Ovary (tissue), 9 donors: ENCODE results near the gene MBD5. TPM values are rescaled to one million over a fixed set of nuclear protein-coding genes. Genes with fewer than 3 reads are reported as not detected.
A peak's percentile ranks its signal among the peaks of the same experiment; 100 is the strongest.

Source experiments
- DNase-seq, 5 donors: peaks; one replicate each; pipeline ENCODE4 v3.0.0-alpha.2; 2019 to 2020
- H3K27ac ChIP-seq, 2 donors: fragments of 200-600 bp; one replicate each; pipeline versions ENCODE4 v1.5.1 to v1.8.0; 2019 to 2022
- H3K27me3 ChIP-seq: fragments of 200-600 bp; one replicate; pipeline ENCODE4 v1.8.0; 2022
- H3K36me3 ChIP-seq: fragments of 200-600 bp; sonication (generic); one replicate; pipeline ENCODE4 v1.5.1; 2019
- H3K4me1 ChIP-seq: one replicate; pipeline ENCODE4 v1.8.1; 2013; ENCODE audit warnings: mild to moderate bottlenecking, moderate library complexity; ENCODE audit not compliant: insufficient read depth
- H3K4me3 ChIP-seq: fragments of 200-600 bp; sonication (generic); one replicate; pipeline ENCODE4 v1.5.1; 2017
- H3K9me3 ChIP-seq, 2 donors: fragments of 200-600 bp in 1 of 2; sonication (generic) in 1 of 2; one replicate each; pipeline versions ENCODE4 v1.5.1 to v1.8.1; 2013 to 2019; ENCODE audit warnings: mild to moderate bottlenecking in 1 of 2, moderate library complexity in 1 of 2
- CTCF ChIP-seq, 3 donors: fragments of 450-650 bp in 2 of 3; fragments of 200-600 bp in 1 of 3; IDR thresholded peaks; one replicate each; pipeline versions ENCODE4 v1.5.1 to v1.8.0; 2016 to 2022; ENCODE audit warnings: antibody characterized with exemption in 3 of 3, mild to moderate bottlenecking in 1 of 3
- EP300 ChIP-seq: sonication (generic); formaldehyde crosslinking; IDR thresholded peaks from one replicate; pipeline ENCODE4 v1.6.1; 2017; ENCODE audit warnings: antibody characterized with exemption
- POLR2A ChIP-seq: fragments of 450-650 bp; IDR thresholded peaks from one replicate; pipeline ENCODE4 v1.6.1; 2017; ENCODE audit warnings: antibody characterized with exemption, mild to moderate bottlenecking, moderate library complexity
- WGBS, 3 donors: extraction: QIAGEN DNeasy Blood & Tissue Kit in 1 of 3; methylation state at CpG; one replicate each; pipeline versions ENCODE4 v1.1.5 to v1.1.7; 2013 to 2017; 5-methylcytosine and 5-hydroxymethylcytosine counted together
- intact Hi-C, 4 donors: fragments of 100-400 bp; cut with DNase I; formaldehyde crosslinking; loops; one replicate each; pipeline versions ENCODE4 v1.11.0 to v1.15.1; 2022 to 2023
- polyA plus RNA-seq, 2 donors: library from polyadenylated mRNA; stranded (reverse); fragments of 200-250 nt in 1 of 2; fragments of 350-450 nt in 1 of 2; fragmentation: Illumina TruSeq in 1 of 2; extraction: RNeasy Lipid Tissue Mini Kit (QIAGEN cat#74804) in 1 of 2; gene quantifications; one replicate each; pipeline ENCODE4 v1.2.3, GENCODE V29; 2013 to 2014
- total RNA-seq, 7 donors: library from RNA; depleted of rRNA in 2 of 7; stranded (reverse); fragments of >200 nt in 2 of 7; fragmentation: NEBNext Ultra II Directional in 3 of 7; extraction: Animal tissue kit (Norgen Biotek cat#: 25700) in 3 of 7; gene quantifications; one replicate each; pipeline versions ENCODE4 v1.1.0 to v1.2.4, GENCODE V29; 2016 to 2023
- donor health status: DM: no; HTN: no; CAD: no; lungs with moderate emphysema.
- donor health status: DM: no; HTN: no; CAD: no.
- donor health status: Bipolar disorder and iron deficiency.
- donor health status: DM: yes; HTN: yes; CAD: no.
- donor health status: DM: no; HTN: no; CAD: no.
- donor health status: DM: yes; HTN: yes; CAD: no.

Gene MBD5
- total and polyA plus RNA-seq, 9 donors = 8.5 to 66.3 (median 45.8) TPM

DNA sequence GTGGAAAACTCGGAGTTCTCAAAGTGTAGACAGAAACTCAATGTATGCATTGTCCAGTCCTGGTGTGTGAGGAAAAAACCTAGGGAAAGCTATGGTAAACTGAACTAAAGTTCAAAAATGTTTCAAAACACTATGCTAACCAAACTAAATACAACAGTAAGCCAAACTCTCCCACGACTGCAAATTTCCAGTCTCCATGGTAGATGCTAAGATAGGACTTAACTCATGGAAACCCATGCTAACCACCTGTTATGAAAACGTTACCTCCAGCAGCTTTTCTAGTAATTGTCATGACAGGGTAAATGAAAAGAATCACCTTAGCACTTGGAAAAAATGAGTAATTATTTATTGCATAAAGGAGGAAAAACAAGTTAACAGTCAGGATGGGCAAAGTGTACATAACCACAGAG lies 488.0 kb downstream of the MBD5 start:
- H3K4me1 ChIP-seq = peaks cover 3% of the 10 kb centered on the region
- no peaks in the 10 kb centered on the region for H3K36me3 ChIP-seq
- H3K9me3 ChIP-seq = no peaks in the 10 kb centered on the region
- no peak for DNase-seq
- H3K27ac ChIP-seq = no peak overlapping the region
- no peak for TF ChIP-seq POLR2A
- TF ChIP-seq CTCF (IDR thresholded peaks at IDR 0.05) = no peak
- no peak for TF ChIP-seq EP300
- intact Hi-C loops = no loop called here
- WGBS, 3 donors = 40 to 54% (median 43%) methylated on average over 3 of the region's 3 CpGs
- no peak overlapping the region for H3K4me3 ChIP-seq
- H3K27me3 ChIP-seq = no peaks in the 10 kb centered on the region

- Histone ChIP-seq H3K4me3 (peak overlapping the region; percentile 17), H3K36me3 (no peaks in the 10 kb centered on the region)
Measured at GRCh38 chr2:148509288-148509902, 488.5 kb downstream of the MBD5 start.

DNA sequence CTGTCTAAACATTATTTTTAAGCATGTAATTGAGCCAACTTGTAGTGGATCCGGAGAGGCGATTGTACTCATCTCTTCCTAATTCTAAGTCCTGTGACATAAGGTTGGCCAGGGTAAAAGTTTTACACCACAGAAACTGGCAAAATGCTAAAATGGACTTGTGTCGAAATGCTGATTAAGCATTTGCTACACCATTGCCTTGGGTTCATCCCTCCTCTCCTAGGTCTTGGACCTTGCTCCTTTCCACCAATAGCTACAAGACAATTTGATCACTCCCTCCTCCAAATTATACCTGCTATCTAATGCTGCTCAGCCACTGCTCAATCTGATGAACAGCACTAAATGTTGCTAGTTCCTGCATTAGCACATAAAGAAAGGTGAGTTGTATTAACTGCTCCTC lies 491.0 kb downstream of the MBD5 start:
- 43 to 76% (median 66%) methylated on average over 3 of the region's 3 CpGs for WGBS, 3 donors
- no peaks in the 10 kb centered on the region for H3K27me3 ChIP-seq
- H3K36me3 ChIP-seq = no peaks in the 10 kb centered on the region
- intact Hi-C loops = loop anchor here in 1 of 4 donors (10.0 kb wide), 1 partner anchor 517 kb away; no protein-coding TSS in a partner anchor
- H3K4me1 ChIP-seq = peaks cover 3% of the 10 kb centered on the region
- DNase-seq = no peak
- H3K4me3 ChIP-seq = no peak overlapping the region
- H3K27ac ChIP-seq = no peak overlapping the region
- H3K9me3 ChIP-seq = no peaks in the 10 kb centered on the region
- TF ChIP-seq EP300 (no peak), CTCF (IDR thresholded peaks at IDR 0.05) (no peak), POLR2A (no peak)

More at GRCh38 chr2:148509288-148509902, 488.5 kb downstream of the MBD5 start:
- 9 to 24% (median 10%) methylated on average over 14 of the region's 14 CpGs for WGBS, 3 donors
- no peaks in the 10 kb centered on the region for H3K27me3 ChIP-seq
- TF ChIP-seq POLR2A = no peak
- peak; percentile 42 to 57 (median 50) for TF ChIP-seq CTCF (IDR thresholded peaks at IDR 0.05)
- no peak for TF ChIP-seq EP300
- H3K27ac ChIP-seq = no peak overlapping the region
- intact Hi-C loops = no loop called here
- peaks cover 3% of the 10 kb centered on the region for H3K4me1 ChIP-seq
- DNase-seq = peak; percentile 63 to 83 (median 79)
- no peaks in the 10 kb centered on the region for H3K9me3 ChIP-seq

DNA sequence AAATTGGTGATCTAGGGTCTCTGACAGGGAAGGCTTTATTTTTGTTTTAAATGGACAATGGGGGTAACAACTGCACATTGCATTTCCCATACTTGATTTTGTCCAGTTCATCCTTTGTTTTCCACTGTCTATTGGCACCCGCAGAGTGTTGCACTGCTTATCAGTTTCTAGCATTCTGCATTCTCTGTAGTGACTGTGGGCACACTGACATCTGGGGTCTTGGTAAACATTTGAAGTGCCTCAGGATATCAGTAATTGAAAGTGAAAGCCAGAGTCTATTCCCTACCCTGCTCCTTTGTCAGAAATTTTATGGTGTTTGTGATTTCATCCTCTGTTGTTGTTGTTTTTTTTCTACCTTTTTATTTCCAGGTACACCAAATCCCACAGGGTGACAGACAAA lies 491.6 kb downstream of the MBD5 start:
- TF ChIP-seq CTCF (IDR thresholded peaks at IDR 0.05) (no peak), EP300 (no peak), POLR2A (no peak)
- no peaks in the 10 kb centered on the region for H3K9me3 ChIP-seq
- no peaks in the 10 kb centered on the region for H3K36me3 ChIP-seq
- no peaks in the 10 kb centered on the region for H3K27me3 ChIP-seq
- 92 to 96% (median 93%) methylated on average over 1 of the region's 1 CpG for WGBS, 3 donors
- no peak for DNase-seq
- H3K4me1 ChIP-seq = peaks cover 3% of the 10 kb centered on the region
- H3K4me3 ChIP-seq = no peak overlapping the region
- intact Hi-C loops = loop anchor here in 1 of 4 donors (10.0 kb wide), 1 partner anchor 518 kb away; no protein-coding TSS in a partner anchor
- H3K27ac ChIP-seq = no peak overlapping the region
